HG03097 (cell line): ENCODE results near the gene HAUS1.
A peak's percentile ranks its signal among the peaks of the same experiment; 100 is the strongest.

Source experiments
- ATAC-seq: cut with Tn5 transposase; IDR thresholded peaks from one replicate; pipeline ENCODE4 v1.9.1; 2021; ENCODE audit not compliant: unreplicated experiment, low FRiP score

Gene HAUS1, protein sequence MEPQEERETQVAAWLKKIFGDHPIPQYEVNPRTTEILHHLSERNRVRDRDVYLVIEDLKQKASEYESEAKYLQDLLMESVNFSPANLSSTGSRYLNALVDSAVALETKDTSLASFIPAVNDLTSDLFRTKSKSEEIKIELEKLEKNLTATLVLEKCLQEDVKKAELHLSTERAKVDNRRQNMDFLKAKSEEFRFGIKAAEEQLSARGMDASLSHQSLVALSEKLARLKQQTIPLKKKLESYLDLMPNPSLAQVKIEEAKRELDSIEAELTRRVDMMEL

DNA sequence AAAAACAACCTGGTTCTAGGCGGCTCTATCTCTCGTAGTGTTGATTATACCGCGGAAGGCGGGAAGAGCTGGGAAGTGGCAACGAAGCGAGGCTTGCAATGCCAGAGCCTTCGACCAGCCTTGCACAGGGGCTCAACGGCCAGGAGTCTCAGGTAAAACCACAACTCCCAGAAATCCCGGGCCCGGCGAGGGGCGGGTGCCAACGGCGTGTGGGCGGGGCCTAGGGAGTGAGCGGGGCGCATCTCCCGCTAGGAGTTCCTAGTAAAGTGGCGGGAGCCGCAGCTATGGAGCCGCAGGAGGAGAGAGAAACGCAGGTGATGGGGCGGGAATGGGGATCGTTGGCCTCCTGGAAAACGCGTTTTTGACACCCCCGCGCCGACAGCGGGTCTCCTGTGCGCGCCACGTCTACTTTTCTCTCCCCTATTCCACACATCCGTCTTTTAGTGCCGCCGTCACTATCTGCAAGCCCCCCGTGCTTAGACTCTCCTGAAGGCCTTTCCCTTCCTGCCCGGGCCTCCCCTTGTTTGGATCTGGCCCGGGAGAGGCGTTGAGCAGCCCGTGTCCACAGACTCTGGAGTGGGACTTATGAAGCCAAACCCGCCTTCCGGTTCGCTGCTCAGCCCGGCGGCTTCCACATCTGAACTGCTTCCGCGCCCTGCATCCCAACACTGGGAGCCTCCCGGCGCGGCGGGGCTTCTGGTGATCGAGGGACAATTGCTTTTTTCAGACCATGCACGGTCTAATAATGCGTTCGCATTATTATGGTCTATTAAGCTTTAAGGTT lies at the start of gene HAUS1:
Gene HAUS1 (plus strand): TSS at position 258 of the 784 bp plus-strand sequence. CDS start 27 bp downstream, at position 285.
- ATAC-seq, result peak; percentile 85

DNA sequence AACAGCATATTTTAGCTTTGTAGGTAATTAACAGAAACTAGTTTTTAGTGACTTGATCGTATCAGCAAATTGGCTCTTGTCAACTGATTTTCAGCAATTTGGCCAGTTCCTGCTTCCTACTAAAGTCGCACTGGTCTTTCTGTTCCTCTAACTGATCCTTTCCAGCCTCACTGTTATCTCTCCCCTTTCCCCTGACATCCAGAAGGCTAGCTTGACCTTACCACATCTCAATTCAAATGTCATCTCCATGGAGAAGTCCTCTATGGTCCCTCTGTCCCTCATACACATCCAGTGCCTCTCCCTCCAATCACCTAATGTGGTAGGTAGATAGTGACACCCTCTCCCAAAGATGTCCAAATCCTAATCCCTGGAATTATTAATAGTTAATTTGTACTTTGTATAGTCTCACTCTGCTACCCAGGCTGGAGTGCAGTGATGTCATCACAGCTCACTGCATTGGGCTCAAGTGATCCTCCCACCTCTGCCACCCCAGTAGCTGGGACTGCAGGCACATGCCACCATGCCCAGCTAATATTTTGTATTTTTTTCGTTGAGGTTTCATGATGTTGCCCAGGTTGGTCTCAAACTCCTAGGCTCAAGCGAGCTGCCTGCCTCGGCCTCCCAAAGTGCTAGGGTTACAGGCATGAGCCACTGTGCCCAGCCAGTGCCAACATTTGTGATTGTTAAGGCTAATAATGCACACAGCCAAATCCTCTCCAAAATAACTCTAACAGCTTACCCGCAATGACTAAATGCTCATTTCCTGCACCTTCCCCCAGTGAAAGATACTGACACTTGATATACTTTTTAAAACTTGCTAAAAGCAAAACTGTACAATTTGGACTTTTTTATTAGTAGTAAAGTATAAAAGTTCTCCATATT lies 49.0 kb upstream of the HAUS1 start:
- no peak for ATAC-seq

DNA sequence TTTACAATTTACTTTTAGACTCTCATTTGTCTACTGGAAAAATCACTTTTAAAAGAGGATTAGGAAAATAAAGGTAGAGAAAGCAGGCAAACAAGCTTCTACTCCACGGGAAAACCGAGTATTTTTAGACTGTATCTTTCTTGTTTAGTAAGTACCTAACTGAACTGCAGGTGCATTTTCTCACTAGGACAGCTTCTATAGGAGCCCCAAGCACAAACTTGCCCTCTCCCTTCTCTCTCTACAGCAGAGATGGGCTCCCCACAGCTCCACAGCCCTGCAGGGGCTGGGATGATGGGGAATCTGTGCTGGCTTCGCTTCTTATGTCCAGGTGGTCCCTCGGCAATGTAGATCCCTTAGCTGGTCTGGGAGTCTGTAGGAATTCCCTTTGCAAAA lies 48.4 kb upstream of the HAUS1 start:
- no peak for ATAC-seq

DNA sequence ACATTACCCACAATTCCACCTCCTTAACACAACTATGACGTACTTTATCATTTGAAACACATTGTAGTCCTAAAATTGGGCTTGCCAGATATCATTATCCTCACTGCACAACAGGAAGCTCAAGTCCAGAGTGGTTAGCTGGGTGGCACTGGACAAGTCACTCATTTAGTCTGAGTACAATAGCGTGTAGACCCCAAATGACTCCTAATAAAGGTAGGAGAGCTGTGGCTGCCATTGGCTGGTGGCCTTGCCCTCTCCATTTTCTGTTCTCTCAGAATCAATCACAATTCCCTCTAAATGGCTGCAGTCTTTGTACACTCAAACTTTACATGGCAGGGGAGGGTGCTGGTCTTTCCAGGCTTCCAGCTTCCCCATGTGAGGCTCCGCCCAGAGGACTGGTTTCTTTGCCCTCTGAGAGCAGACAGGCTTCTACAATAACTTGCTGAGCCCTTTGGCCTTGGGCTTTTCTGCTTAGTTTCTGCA lies 43.8 kb upstream of the HAUS1 start:
- no peak for ATAC-seq

DNA sequence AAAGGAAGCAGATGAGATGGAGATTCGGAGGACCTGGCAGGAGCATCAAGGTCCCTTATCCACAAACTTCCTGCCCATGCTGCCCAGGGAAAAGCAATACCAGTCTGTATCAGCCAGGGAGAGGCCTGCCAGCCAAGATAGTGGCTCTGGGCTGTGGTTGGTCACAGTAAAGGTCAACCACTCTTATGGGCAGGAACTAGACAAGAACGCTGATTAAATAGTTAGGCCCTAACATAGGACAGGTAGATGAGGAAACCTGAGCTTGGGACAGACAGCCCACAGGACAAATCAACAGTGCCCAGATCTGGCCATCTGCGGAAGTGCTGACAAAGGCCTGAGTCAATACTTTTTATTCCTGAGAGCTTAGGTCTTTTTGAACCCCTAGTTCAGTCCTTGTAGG lies 42.8 kb upstream of the HAUS1 start:
- ATAC-seq, result no peak

DNA sequence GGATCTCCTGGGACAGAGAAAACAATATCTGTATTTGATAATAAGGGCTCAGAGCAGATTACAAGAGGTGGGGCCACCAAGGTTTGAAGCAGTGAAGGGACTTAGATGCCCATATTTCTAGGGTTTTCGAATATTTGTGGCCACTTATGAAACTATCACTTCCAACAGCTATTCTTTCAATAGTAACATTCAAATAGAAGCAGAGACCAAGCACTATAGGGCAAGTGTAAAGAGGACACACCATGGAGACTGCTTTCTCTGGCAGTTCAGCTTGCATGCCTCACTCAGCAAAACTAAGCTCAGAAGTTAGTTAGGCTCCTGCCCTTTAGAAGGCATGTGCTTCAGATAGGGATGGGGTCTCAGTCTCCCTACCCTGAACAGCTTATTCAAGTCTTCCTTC lies 42.4 kb upstream of the HAUS1 start:
- no peak for ATAC-seq

DNA sequence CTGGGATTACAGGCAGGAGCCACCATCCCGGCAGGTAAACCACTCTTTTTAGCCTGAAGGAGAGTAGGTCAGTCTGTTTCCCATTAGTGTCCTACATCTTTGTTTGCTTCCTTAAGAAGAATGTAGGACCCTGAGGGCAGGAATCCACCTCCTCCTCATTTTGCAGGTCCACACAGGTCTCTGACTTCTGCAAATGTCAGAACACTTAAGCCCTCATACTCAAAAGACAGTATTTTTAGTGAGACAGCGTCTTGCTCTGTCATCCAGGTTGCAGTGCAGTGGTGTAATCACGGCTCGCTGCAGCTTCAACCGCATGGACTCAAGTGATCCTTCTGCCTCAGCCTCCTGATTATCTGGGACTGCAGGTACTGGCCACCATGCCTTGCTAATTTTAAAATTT lies 41.4 kb upstream of the HAUS1 start:
- no peak for ATAC-seq

DNA sequence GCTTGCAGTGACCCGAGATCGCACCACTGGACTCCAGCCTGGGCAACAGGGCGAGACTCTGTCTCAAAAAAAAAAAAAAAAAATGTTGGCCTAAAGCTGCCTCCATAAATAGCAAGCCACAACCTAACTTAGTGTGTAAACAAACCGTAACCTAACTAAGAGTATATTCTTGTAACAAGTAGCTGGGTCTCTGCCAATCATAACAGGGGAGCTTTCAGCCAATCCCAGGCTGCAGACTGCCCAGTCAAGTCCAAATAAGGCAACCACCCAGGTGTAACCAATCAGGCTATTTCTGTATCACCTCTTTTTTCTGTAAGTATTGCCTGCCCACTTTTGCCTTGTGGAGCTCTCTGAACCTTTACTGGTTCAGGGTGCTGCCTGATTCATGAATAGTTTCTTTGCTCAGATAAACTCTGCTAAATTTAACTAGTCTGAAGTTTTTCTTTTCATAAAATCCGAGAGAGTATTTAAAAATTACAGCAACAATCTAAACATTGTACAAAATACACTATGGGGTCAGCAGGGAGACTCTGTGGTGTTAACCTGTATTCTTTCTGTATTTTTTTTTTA lies 36.7 kb upstream of the HAUS1 start:
- no peak for ATAC-seq

DNA sequence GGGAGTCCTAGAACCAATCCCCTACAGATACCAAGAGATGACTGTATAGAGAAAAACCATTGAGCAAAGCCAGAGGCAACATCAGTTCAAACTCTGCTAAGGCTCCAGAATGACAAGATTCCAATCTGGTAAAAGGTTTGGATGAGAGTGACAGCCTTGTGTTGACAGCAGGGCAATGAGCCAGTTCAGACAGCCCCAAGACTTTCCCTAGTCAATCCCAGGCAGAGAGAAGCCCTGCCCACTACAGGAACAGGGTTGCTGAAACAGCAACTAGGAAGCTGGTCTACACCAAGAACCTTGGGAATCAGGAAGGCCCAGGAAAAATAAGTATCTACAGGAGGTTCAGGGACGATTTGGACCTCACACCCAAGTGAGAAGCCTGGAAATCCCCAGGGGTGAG lies 35.4 kb upstream of the HAUS1 start:
- ATAC-seq, result no peak

DNA sequence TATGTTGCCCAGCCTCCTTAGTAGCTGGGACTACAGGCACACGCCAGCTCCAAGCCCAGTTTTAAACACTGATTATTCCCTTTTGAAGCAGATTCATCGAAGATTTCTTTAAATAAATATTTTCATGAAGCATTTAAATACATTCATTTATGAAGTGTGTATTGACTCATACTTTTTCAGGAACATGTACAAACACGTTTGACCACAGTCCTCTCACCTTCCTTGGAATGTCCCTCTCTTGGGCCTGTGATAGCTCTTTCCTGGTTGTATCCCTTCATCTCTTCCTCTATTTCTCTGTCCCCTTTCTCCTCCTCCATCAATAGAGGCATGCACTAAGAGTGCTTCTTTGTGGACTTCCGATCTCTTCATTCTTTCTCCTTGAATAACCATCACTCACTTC lies 34.7 kb upstream of the HAUS1 start:
- no peak for ATAC-seq

DNA sequence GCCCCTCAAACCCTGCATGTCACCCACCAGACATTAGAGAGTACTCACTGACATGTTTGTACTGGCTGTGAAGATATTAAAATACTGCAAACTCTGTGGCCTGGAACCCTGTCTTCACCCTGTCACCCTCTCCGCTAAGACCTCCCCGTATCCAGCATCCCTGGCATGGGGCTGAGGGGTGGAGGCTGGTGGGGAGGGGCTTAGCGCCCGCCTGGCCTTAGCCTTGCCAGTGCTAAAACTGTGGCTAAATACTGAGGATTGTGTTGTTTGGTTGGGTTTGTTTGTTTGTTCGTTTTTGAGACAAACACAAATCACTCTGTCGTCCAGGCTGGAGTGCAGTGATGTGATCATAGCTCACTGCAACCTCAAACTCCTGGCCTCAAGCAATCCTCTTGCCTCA lies 34.0 kb upstream of the HAUS1 start:
- ATAC-seq, result no peak

DNA sequence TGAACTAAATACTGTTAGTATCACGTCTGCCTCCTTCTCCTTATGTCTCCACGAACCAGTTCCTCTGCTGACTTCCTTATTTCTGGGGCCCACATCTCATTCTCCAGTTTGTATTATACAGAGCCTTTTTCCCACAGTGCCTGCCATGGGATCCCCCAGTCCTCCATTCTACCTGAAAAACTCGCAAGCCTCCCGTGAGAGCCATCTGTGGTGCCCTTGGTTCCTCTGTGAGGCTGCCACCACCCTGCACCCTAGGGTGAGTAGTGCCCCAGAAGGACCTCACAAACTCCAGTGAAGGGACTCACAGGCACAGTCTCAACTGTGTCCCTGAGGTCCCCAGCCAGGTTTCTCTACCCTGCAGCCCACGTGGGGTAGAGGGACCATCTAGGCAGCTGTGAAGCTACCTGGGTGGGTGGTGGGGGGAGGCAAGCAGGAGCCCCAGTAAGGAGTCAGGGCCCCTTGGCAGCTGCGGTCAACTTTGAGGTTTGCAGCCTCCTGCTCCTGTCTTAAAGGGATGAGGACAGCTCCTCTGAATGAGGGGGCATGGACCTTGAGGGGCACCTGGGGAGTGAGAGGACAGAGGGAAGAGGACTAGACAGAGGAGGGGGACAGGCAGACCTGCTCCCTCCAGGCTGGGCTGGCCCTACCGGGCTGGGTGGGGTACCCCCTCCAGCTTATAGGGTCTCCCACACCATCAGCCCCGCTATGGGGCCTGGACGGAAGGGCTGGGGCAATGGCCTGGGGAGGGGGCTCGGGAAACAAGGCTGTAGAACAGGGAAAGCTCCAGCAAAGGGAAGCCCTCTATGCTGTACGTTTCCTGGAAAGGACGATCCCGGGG lies 33.2 kb upstream of the HAUS1 start:
- no peak for ATAC-seq

DNA sequence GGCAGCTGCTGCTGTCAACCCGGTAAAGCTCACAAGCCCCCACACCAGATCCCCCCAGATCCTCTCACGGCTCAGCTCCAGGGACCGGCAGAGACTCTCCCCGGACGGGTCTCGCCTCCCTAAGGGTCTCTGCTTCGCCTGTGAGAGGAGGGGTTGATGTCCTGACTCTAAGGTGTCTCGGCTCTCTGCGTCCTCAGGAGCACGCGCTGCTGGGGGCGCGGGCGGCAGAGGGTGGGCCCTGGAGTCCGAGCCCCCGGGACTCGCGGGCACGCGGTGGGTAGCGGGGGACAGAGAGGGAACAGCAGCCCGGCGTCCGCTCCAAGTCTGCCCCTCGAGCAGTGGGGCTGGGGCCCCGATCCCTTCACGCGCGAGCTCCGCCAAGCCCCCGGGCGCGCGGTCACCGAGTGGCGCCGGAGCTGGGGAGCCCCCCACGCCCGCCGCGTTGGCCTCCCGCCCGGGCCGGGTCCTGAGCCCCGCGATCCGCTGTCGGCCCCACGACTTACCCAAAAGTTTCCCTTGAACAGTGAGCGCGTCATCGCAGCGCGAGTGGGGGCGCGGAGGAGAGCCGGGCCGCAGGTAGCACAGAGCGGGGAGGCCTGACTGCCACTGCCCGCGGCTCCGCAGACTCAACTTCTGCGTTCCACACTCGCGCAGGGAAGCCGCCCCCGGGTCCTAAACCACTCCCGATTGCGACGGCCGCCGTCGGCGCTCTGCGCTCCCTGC lies 32.4 kb upstream of the HAUS1 start, which contains the start of gene PSTPIP2:
Gene PSTPIP2 (minus strand): TSS at position 608 of the 723 bp plus-strand sequence. CDS start 72 bp downstream, at position 536.
- peak; percentile 52 for ATAC-seq

DNA sequence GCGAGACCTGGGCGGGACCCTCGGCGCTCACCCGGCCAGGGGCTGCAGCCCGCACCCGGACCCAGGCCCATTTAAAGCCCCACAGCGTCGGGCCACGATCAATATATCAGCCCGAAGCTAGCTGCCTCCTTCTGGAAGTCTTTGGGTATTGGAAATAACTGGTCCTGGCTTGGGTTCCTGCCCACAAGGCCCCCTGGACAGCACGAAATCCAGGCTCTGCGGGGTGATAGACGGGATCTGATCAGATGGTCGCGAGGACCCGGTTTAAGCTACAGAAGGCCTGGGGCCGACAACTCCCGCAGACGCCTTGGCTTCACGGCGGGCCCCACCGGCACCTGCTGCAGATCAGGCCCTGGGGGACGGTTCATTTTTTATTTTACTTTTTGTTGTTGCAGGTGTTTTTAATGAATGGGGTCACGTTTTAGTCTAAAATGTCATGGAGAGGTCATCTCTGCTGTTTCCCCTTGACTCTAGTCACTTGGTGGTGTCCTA lies 31.8 kb upstream of the HAUS1 start:
- no peak for ATAC-seq

DNA sequence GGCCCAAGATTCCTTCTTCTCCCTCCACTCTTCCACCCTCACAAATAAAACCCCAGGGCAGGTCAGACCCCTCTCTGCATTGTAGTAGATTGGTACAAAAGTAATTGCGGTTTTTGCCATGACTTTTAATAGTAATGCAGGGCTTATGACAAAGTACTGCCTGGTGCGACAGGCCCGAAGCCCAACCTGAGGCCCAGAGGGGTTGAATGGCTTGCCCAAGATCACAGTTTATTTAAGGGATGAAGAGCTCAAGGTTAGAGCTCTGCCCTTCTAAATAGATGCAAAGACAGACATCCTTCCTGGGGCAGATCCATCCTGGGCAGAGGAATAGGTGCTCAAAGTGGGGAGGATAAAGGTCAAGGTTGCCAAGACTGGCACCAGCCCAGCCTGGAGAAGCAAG lies 31.2 kb upstream of the HAUS1 start:
- no peak for ATAC-seq

DNA sequence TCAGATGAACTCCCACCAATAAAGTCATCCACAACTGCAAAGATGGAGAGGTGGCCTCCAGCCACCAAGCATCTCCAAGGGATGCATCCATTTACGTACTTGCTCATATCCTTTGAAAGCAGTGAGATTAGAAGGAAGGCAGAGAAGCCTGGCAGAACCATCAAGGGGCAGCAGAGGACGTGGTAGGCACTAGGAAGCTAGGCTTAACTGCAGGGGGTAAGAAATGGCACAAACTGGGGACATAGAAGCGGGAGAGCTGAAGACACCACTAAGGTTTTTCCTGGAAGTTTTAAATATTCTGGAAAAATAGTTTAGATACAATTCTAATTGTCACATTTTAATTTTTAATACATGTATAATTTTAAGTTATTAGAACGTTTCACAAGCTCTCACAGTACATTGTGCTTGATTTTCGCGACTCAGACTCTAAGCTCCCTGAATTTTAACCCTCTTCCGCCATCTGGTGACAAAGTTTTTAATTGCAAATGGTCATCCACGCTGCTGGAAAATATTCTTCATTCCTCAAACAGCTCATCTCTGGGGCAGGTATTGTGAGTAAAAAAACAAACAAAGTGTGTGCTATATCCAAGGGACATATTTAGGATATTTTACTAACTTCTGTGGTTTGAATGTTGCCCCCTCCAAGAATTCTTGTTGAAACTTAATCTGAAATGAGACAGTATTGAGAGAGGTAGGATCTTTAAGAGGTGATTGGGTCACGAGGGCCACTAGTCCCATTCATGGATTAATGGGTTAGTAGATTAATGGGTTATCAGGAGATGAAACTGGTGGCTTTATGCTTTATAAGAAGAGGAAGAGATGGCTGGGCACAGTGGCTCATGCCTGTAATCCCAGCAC lies 30.5 kb upstream of the HAUS1 start:
- ATAC-seq, result no peak

DNA sequence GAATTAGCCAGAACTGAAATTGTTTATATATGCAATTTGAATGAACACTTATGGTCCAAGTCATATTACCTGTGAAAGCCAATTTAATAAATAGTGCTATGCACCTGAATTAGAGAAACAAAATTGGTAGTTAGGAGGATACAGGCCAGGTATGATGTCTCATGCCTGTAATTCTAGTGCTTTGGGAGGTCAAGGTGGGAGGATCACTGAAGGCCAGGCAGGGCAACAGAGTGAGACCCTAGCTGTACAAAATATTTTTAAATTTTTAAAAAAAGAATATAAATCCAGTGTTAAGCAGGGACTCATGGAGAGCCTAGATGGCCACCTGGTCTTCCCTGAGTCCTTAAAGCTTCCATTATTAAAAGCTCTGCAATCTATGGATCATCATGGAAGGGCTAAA lies 24.8 kb upstream of the HAUS1 start:
- ATAC-seq, result no peak

DNA sequence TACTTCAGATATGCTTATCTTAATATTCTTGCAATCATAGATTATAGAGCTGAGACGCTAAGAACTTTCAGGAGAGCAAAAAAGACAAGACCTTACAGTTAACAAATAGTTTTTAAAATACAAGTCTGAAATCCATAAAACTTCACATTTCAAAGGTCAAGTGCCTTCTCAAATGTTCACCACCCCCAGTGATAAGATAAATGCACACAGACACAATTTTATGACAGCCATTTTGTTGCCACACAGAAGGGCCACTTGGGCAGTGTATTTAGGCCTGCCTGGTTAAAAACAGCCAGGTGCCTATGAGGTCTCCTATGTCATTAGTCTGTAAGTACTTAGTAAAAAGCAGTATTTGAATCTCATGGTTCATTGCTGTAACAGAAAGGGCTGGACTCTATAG lies 24.0 kb upstream of the HAUS1 start:
- no peak for ATAC-seq
